Coronary artery (tissue), 2 donors: Measurements from ENCODE around the gene MTMR4.

Experiments
- DNase-seq: peaks from one replicate; pipeline ENCODE4 v3.0.0-alpha.2; 2017; ENCODE audit warnings: low spot score
- H3K27ac ChIP-seq, 2 donors: fragments of 200-600 bp; sonication (generic); one replicate each; pipeline ENCODE4 v1.5.1; 2016 to 2019
- H3K4me3 ChIP-seq: fragments of 200-600 bp; sonication (generic); 2 replicates; pipeline ENCODE4 v1.5.1; 2016; ENCODE audit warnings: mild to moderate bottlenecking, moderate library complexity
- TF ChIP-seq, protein P1 (sequence below): fragments of 200-600 bp; sonication (generic); IDR thresholded peaks from one replicate; pipeline ENCODE4 v1.5.1; 2019; ENCODE audit warnings: antibody characterized with exemption

The MTMR4 gene

DNA sequence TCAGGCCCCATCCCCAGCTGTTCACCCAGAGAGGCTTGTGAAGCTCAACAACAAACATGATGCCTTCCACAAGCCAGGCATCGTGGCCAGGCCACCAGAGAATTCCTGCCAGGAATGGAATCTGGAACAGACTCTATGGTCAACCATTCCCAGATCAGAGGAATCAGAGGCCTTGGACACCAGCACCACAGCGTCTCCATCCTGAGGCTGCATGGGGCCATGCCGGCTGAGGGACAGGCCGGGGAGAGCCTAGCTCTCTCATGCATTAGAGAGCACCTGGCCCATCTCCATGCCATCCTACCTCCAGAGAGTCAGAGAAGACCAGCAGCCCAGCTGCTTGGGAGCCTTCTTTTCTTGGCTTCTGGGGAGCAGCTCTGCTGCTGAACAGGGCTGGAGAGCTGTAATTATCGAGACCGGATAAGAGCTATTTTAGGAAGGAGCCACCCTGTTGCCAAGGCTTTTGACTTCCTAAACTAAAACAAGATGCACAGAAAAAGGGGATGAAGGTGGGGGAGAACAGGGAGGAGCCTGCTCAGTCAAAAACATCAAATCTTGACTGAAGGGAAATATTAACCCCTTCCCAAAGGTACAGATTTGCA, 24.5 kb upstream of the MTMR4 start:
- TF ChIP-seq, protein P1, sequence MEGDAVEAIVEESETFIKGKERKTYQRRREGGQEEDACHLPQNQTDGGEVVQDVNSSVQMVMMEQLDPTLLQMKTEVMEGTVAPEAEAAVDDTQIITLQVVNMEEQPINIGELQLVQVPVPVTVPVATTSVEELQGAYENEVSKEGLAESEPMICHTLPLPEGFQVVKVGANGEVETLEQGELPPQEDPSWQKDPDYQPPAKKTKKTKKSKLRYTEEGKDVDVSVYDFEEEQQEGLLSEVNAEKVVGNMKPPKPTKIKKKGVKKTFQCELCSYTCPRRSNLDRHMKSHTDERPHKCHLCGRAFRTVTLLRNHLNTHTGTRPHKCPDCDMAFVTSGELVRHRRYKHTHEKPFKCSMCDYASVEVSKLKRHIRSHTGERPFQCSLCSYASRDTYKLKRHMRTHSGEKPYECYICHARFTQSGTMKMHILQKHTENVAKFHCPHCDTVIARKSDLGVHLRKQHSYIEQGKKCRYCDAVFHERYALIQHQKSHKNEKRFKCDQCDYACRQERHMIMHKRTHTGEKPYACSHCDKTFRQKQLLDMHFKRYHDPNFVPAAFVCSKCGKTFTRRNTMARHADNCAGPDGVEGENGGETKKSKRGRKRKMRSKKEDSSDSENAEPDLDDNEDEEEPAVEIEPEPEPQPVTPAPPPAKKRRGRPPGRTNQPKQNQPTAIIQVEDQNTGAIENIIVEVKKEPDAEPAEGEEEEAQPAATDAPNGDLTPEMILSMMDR: no peak
- Histone ChIP-seq H3K27ac (peak overlapping the region in 1 of 2 donors; percentile 71), H3K4me3 (no peak overlapping the region)
- no peak for DNase-seq

DNA sequence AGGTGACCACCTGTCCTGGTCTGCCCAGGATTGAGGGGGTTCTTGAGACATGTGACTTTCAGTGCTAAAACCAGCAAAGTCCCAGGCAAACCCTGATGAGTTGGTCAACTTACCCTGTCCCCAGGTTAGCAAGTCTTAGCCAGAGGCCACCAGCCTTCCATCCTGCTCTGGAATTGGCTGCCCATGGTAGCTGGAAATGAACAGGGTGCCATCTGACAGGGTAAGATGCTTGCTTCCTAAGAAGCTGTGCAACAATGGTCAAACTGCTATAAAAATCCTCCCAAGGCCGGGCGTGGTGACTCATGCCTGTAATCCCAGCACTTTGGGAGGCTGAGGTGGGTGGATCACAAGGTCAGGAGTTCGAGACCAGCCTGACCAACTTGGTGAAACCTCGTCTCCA, 22.8 kb upstream of the MTMR4 start:
- TF ChIP-seq, protein P1: no peak
- Histone ChIP-seq H3K27ac (no peak overlapping the region), H3K4me3 (no peak overlapping the region)
- DNase-seq: no peak

DNA sequence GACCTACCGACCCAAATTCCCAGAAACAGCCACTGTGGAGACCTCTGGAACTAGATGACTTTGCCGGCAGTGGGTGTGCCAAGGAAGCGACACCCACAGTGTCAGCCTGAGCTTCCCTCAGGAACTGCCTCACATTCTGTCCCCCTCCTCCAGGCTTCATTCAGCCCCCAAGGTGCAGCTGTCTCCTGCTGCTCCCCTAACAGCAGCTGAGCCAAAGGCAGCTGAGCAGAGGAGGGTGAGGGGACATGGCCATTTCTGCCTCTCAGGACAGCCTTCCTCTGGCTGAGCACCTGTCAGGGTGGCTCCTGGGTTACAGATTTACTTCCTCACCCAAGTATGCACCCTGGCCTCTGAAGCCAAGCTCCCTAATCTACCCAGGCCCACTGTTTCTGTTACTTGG, 22.1 kb upstream of the MTMR4 start:
- Histone ChIP-seq H3K27ac (no peak overlapping the region), H3K4me3 (no peak overlapping the region)
- DNase-seq: no peak
- TF ChIP-seq, protein P1: no peak

DNA sequence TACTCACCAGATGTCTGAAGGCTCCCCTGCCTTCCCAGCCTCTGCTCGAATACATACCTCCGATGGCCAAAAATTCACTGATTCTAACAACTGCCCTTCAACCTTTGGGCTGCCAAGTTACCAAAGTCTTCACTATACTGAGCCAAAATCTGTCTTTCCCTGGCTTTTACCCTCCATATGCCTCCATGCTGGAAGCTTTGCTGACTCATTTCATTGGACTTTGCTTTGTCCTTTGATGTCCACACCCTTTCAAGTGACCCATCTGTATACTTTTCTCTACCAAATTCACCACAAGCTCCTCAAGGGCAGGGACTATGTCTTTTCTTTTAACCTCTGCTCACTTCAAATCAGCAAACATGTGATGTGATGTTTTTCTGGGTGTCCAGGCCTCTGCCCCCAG, 21.0 kb upstream of the MTMR4 start:
- H3K27ac ChIP-seq: no peak overlapping the region
- no peak for DNase-seq
- H3K4me3 ChIP-seq: no peak overlapping the region
- TF ChIP-seq, protein P1: no peak

DNA sequence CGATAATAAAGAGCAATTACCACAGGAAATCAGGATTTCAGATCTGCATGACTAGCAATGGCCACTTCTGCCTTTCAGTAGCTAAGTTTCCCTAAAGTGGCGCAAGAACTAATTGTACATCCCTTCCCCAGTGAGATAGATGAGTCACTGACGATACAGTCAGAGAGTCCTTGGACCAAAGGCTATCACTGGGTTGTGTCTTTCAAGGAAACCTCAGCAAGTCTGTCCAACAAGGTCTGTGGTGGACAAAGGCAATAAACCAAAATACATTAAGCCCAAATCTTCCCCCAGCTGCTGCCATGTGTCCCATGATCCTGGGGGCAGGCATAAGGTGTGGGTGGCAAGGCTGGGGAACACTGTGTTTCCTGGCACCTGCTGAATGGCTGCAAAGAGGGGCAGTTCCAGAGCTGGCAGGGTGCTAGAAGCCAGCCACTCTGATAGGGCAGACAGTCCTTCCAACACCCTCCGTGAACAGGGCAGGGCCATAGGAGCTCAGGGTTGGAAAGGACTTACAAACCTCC, 20.5 kb upstream of the MTMR4 start:
- Histone ChIP-seq H3K4me3 (no peak overlapping the region), H3K27ac (no peak overlapping the region)
- TF ChIP-seq, protein P1: no peak
- no peak for DNase-seq

DNA sequence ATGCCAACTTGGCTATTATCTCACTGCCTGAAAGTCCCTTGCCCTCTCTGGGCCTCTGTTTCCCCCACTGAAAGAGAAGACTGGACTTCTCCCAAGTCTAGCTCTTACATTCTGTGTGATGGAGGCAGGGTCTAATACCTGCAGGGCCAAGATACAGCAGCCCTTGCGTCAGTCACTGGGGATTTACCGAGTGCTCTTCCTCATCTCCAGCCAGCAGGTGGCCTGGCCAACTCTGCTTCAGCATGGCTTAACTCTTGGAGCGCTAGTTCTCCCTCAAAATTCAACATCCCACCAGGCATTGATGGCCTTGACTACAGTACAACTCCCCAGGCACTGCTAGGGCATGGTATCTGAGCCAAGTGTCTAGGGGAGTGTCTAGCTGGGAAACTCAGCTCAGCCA, 19.9 kb upstream of the MTMR4 start:
- Histone ChIP-seq H3K4me3 (no peak overlapping the region), H3K27ac (no peak overlapping the region)
- no peak for DNase-seq
- TF ChIP-seq, protein P1: no peak

DNA sequence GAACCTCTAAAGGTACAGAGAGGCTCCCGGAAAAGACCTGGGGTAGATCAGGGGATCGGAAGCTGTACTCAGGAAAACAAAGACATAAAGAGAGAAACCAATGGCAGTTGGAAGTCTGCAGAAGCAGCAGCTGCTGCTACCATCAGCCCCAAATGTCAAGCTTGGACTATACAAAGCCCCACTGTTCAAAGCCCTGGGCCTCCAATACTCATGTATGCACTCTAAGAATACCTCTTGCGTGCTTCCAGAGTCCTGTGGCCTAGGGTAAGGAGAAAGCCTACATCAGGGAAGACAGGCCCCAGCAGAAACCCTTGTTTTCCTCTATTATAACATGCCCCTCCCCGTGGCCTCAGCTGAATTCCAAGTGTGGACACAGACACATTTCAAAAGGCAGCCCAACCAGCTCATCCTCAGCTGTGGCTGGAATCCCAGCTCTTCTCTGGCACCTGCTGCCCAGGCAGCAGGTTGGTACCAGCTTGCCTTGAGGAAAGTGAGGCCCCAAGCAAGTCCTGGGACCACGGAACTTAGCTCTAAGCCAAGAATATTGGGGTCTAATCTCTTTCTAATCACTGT, 19.3 kb upstream of the MTMR4 start:
- no peak overlapping the region for H3K27ac ChIP-seq
- TF ChIP-seq, protein P1: no peak
- DNase-seq: no peak
- H3K4me3 ChIP-seq: no peak overlapping the region
